Immature natural killer cell (primary cell): Measurements from ENCODE around the gene SV2C. TPM values are rescaled to one million over a fixed set of nuclear protein-coding genes. Genes with fewer than 3 reads are reported as not detected.
A peak's percentile ranks its signal among the peaks of the same experiment; 100 is the strongest.
"Not testable (repeated sequence)": the region's sequence is repeated elsewhere in the genome, so short reads cannot be mapped to it uniquely, and the experiment has no call there.

Experiments used
- DNase-seq, 3 donors: peaks; one replicate each; pipeline ENCODE4 v3.0.0; 2022; ENCODE audit warnings: mixed read lengths in 1 of 3
- H3K27ac Mint-ChIP-seq, 6 donors: one replicate each; pipeline ENCODE4 v1.8.0; 2020; ENCODE audit warnings: mixed read lengths in 6 of 6, mild to moderate bottlenecking in 5 of 6, inconsistent platforms in 4 of 6, moderate library complexity in 3 of 6
- H3K27me3 Mint-ChIP-seq, 3 donors: one replicate each; pipeline ENCODE4 v1.8.0; 2020 to 2021; ENCODE audit warnings: low read depth in 3 of 3, mild to moderate bottlenecking in 3 of 3, mixed read lengths in 3 of 3, moderate library complexity in 3 of 3, inconsistent platforms in 1 of 3
- H3K36me3 Mint-ChIP-seq, 3 donors: one replicate each; pipeline ENCODE4 v1.8.0; 2020; ENCODE audit warnings: mixed read lengths in 3 of 3, inconsistent platforms in 2 of 3, mild to moderate bottlenecking in 2 of 3
- H3K4me1 Mint-ChIP-seq, 2 donors: one replicate each; pipeline ENCODE4 v1.8.0; 2020; ENCODE audit warnings: inconsistent platforms in 2 of 2, mild to moderate bottlenecking in 2 of 2, mixed read lengths in 2 of 2, moderate library complexity in 1 of 2
- H3K4me3 Mint-ChIP-seq, 5 donors: one replicate each; pipeline ENCODE4 v1.8.0; 2020; ENCODE audit warnings: mild to moderate bottlenecking in 5 of 5, mixed read lengths in 5 of 5, inconsistent platforms in 3 of 5, moderate library complexity in 3 of 5
- H3K9me3 Mint-ChIP-seq, 6 donors: one replicate each; pipeline ENCODE4 v1.8.0; 2020; ENCODE audit warnings: mild to moderate bottlenecking in 6 of 6, mixed read lengths in 6 of 6, inconsistent platforms in 4 of 6, moderate library complexity in 3 of 6
- polyA plus RNA-seq, 3 donors: library from polyadenylated mRNA; unstranded; fragments of 300-500 nt; fragmentation: Illumina TruSeq; gene quantifications; one replicate each; pipeline ENCODE4 v1.2.3, GENCODE V29; 2021

The SV2C gene
- polyA plus RNA-seq, 3 donors from 2014 or later: not detected

- H3K27me3 Mint-ChIP-seq: peaks cover 2 to 7% (median 5%) of the 10 kb centered on the region in 3 donors
- H3K9me3 Mint-ChIP-seq: peaks cover 0 to 13% (median 7%) of the 10 kb centered on the region in 6 donors
- no peak overlapping the region for H3K27ac Mint-ChIP-seq
- no peaks in the 10 kb centered on the region for H3K4me1 Mint-ChIP-seq
- no peak for DNase-seq
- peaks cover 0 to 7% (median 5%) of the 10 kb centered on the region in 3 donors for H3K36me3 Mint-ChIP-seq
- no peak overlapping the region for H3K4me3 Mint-ChIP-seq
Observed at GRCh38 chr5:76240336-76240735, 157.2 kb downstream of the SV2C start.

DNA sequence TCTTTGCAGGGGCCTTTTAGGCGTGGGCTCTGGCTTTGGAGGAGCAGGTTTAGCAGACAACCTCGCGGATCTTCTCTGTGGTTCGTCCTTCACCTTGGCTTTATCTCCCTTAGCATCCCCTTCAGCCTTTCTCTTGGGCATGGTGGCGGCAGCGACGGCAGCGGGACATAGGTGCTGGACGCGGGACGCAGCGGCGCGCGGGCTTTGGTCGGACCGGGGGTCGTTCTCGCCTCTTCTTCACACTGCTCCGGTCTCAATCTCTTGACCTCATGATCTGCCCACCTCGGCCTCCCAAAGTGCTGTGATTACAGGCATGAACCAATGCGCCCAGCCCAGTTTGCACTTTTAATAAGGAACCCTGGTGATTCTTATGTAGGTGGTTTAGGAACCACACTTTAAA, 159.0 kb downstream of the SV2C start:
- not testable (repeated sequence) for H3K27ac Mint-ChIP-seq, H3K4me1 Mint-ChIP-seq, H3K4me3 Mint-ChIP-seq, DNase-seq, H3K27me3 Mint-ChIP-seq, H3K36me3 Mint-ChIP-seq
- H3K9me3 Mint-ChIP-seq: peaks cover 0 to 12% (median 7%) of the 10 kb centered on the region in 6 donors

- Mint-ChIP-seq H3K9me3 (no peaks in the 10 kb centered on the region), H3K27ac (no peak overlapping the region), H3K27me3 (peaks cover under 1 to 5% (median under 1%) of the 10 kb centered on the region in 3 donors), H3K36me3 (no peaks in the 10 kb centered on the region), H3K4me1 (no peaks in the 10 kb centered on the region), H3K4me3 (no peak overlapping the region)
- DNase-seq: no peak
Observed at GRCh38 chr5:76245590-76245989, 162.4 kb downstream of the SV2C start.

- no peaks in the 10 kb centered on the region for H3K4me1 Mint-ChIP-seq
- H3K4me3 Mint-ChIP-seq: no peak overlapping the region
- no peak overlapping the region for H3K27ac Mint-ChIP-seq
- H3K27me3 Mint-ChIP-seq: peaks cover 0 to 4% (median 0%) of the 10 kb centered on the region in 3 donors
- H3K9me3 Mint-ChIP-seq: no peaks in the 10 kb centered on the region
- H3K36me3 Mint-ChIP-seq: peaks cover 0 to 3% (median 0%) of the 10 kb centered on the region in 3 donors
- no peak for DNase-seq
Observed at GRCh38 chr5:76249621-76250020, 166.4 kb downstream of the SV2C start.

DNA sequence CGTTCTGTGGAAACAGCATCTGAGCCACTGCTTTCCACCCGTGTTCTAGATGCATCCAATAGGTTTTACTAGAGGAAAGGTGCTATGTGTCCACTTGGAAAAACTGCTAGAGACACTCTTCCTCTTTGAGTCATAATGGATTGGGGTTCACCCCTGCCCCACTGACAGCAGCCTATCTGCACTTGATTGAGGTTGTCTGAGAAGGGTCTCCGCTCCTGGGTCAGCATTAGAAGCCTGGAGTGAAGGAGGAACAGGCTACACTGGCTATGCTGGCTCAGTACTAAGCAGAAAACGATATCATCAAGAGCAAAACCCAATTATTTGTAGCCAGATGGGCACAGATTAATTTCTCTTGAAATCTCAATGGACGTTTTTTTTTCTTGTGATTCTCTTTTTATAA, 167.3 kb downstream of the SV2C start:
- Mint-ChIP-seq H3K4me1 (no peaks in the 10 kb centered on the region), H3K27ac (no peak overlapping the region), H3K4me3 (no peak overlapping the region), H3K27me3 (peaks cover 0 to 6% (median 0%) of the 10 kb centered on the region in 3 donors), H3K9me3 (no peaks in the 10 kb centered on the region), H3K36me3 (peaks cover 0 to 3% (median 0%) of the 10 kb centered on the region in 3 donors)
- DNase-seq: no peak

GRCh38 chr5:76251656-76252055, 168.5 kb downstream of the SV2C start:
- H3K27ac Mint-ChIP-seq: no peak overlapping the region

GRCh38 chr5:76252437-76252836, 169.3 kb downstream of the SV2C start:
- H3K27ac Mint-ChIP-seq: no peak overlapping the region
- H3K27me3 Mint-ChIP-seq: peaks cover 2 to 8% (median 2%) of the 10 kb centered on the region in 3 donors
- no peaks in the 10 kb centered on the region for H3K4me1 Mint-ChIP-seq
- H3K9me3 Mint-ChIP-seq: no peaks in the 10 kb centered on the region
- DNase-seq: no peak
- no peak overlapping the region for H3K4me3 Mint-ChIP-seq
- H3K36me3 Mint-ChIP-seq: peaks cover 0 to 3% (median 0%) of the 10 kb centered on the region in 3 donors

More at GRCh38 chr5:76251656-76252055, 168.5 kb downstream of the SV2C start:
- H3K27me3 Mint-ChIP-seq: peaks cover 2 to 8% (median 2%) of the 10 kb centered on the region in 3 donors
- no peak for DNase-seq
- peaks cover 0 to 3% (median 0%) of the 10 kb centered on the region in 3 donors for H3K36me3 Mint-ChIP-seq
- H3K9me3 Mint-ChIP-seq: no peaks in the 10 kb centered on the region
- H3K4me3 Mint-ChIP-seq: no peak overlapping the region
- H3K4me1 Mint-ChIP-seq: no peaks in the 10 kb centered on the region

GRCh38 chr5:76256116-76256889, 173.1 kb downstream of the SV2C start:
- Mint-ChIP-seq H3K27ac (peak overlapping the region in 2 of 6 donors; percentile 21 to 27), H3K4me3 (peak overlapping the region in 3 of 5 donors; percentile 19 to 51 (median 36)), H3K27me3 (peaks cover 2 to 8% (median 2%) of the 10 kb centered on the region in 3 donors), H3K9me3 (no peaks in the 10 kb centered on the region), H3K4me1 (peaks cover 0 to 2% of the 10 kb centered on the region in 2 donors), H3K36me3 (peaks cover 0 to 3% (median 0%) of the 10 kb centered on the region in 3 donors)
- DNase-seq: peak; percentile 57 to 66 (median 64)

DNA sequence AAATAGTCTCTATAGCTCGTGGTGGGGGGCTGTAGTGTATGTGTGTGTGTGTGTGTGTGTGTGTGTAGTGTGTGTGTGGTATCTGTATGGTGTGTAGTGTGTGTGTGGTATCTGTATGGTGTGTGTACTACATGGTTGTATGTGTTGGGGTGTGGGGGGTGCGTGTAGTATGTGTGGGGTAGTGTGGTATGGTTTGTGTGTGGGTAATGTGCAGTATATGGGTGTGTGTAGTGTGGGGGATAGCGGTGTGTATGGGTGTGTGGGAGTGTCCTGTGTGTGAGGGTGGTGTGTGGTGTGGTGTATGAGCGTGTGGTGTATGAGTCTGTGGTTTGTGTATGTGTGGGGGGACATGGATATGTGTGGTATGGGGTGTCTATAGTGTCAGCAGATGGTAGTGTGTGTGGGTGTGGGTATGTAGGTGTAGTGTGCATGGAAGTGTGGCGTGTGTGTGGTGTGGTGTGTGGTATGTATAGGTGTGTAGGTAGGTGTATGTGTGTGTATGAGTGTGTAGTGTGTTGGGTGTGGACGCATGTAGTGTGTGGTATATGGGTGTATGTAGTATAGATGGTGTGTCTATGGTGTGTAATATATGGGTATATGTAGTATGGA, 174.1 kb downstream of the SV2C start:
- peaks cover 0 to 5% (median under 1%) of the 10 kb centered on the region in 3 donors for H3K36me3 Mint-ChIP-seq
- no peak overlapping the region for H3K27ac Mint-ChIP-seq
- H3K4me3 Mint-ChIP-seq: no peak overlapping the region
- peaks cover 2 to 8% (median 3%) of the 10 kb centered on the region in 3 donors for H3K27me3 Mint-ChIP-seq
- DNase-seq: no peak
- peaks cover 0 to under 1% (median 0%) of the 10 kb centered on the region in 6 donors for H3K9me3 Mint-ChIP-seq
- H3K4me1 Mint-ChIP-seq: peaks cover 3 to 4% of the 10 kb centered on the region in 2 donors

DNA sequence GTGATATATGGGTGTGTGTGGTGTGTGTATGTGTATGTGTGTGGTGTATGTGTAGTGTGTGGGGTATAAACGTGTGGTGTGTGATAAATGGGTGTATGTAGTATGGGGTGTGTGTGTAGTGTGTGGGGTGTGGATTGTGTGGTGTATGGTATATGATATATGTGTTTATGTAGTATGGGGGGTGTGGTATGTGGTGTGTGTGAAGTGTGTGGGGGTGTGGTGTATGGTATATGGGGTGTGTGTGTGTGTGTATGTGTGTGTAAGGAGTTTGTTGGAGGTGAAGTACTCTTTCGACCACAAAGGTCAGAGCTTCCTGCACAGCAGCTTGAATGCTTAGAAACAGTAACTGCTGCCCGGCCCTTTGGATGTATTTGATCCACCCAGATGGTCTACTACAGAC, 174.7 kb downstream of the SV2C start:
- H3K9me3 Mint-ChIP-seq: peaks cover 0 to 6% (median 1%) of the 10 kb centered on the region in 6 donors
- no peak for DNase-seq
- H3K27me3 Mint-ChIP-seq: peaks cover 2 to 8% (median 6%) of the 10 kb centered on the region in 3 donors
- peaks cover 0 to 9% (median 5%) of the 10 kb centered on the region in 3 donors for H3K36me3 Mint-ChIP-seq
- H3K4me1 Mint-ChIP-seq: peaks cover 9% of the 10 kb centered on the region in 2 donors
- no peak overlapping the region for H3K4me3 Mint-ChIP-seq
- H3K27ac Mint-ChIP-seq: no peak overlapping the region

- Mint-ChIP-seq H3K27me3 (peaks cover 0 to 8% (median 7%) of the 10 kb centered on the region in 3 donors), H3K4me3 (no peak overlapping the region), H3K9me3 (peaks cover 0 to 11% (median 3%) of the 10 kb centered on the region in 6 donors), H3K4me1 (peaks cover 21 to 27% of the 10 kb centered on the region in 2 donors), H3K36me3 (peaks cover 5 to 16% (median 5%) of the 10 kb centered on the region in 3 donors), H3K27ac (no peak overlapping the region)
- DNase-seq: no peak
Observed at GRCh38 chr5:76264681-76265080, 181.5 kb downstream of the SV2C start.

GRCh38 chr5:76269259-76269931, 186.2 kb downstream of the SV2C start:
- Mint-ChIP-seq H3K4me3 (no peak overlapping the region), H3K9me3 (peaks cover 0 to 2% (median 0%) of the 10 kb centered on the region in 6 donors), H3K4me1 (peaks cover 11 to 13% of the 10 kb centered on the region in 2 donors), H3K36me3 (no peaks in the 10 kb centered on the region), H3K27me3 (peaks cover 0 to 3% (median 2%) of the 10 kb centered on the region in 3 donors), H3K27ac (peak overlapping the region in 1 of 6 donors; percentile 26)
- DNase-seq: no peak

- Mint-ChIP-seq H3K9me3 (peaks cover 0 to 2% (median 0%) of the 10 kb centered on the region in 6 donors), H3K27me3 (peaks cover 0 to 3% (median 2%) of the 10 kb centered on the region in 3 donors), H3K4me3 (no peak overlapping the region), H3K27ac (no peak overlapping the region), H3K4me1 (peaks cover 11 to 13% of the 10 kb centered on the region in 2 donors), H3K36me3 (no peaks in the 10 kb centered on the region)
- DNase-seq: no peak
Observed at GRCh38 chr5:76269932-76270610, 186.9 kb downstream of the SV2C start.
